A549 (cell line): Measurements from ENCODE around the gene HSPG2.

ENCODE experiments used
- BHLHE40 ChIP-seq: IDR thresholded peaks from 2 replicates; pipeline ENCODE4 v1.6.1; 2012; ENCODE audit warnings: low read depth, low read length, inconsistent platforms
- CBX2 ChIP-seq: fragments of 200-600 bp; sonication (generic); IDR thresholded peaks from 2 replicates; pipeline ENCODE4 v1.6.1; 2016; ENCODE audit warnings: low read depth, mild to moderate bottlenecking, borderline replicate concordance
- CTCF ChIP-seq: fragments of >200 bp; sonication (Bioruptor Twin); formaldehyde crosslinking; IDR thresholded peaks from 3 replicates; pipeline ENCODE4 v1.5.1; 2016
- EP300 ChIP-seq, 2 experiments: fragments of >200 bp; sonication (Bioruptor Twin); formaldehyde crosslinking; IDR thresholded peaks; 2 replicates in 1 of 2; 3 replicates in 1 of 2; pipeline ENCODE4 v1.6.1; 2016 to 2017
- HDAC2 ChIP-seq: fragments of 200-600 bp; sonication (generic); IDR thresholded peaks from 2 replicates; pipeline ENCODE4 v1.6.1; 2016
- HEYL ChIP-seq: fragments of 250-450 bp; sonication (Bioruptor Pico); IDR thresholded peaks from 2 replicates; pipeline ENCODE4 v1.8.0; 2021; ENCODE audit warnings: mild to moderate bottlenecking, moderate library complexity
- KDM1A ChIP-seq: fragments of 200-600 bp; sonication (generic); IDR thresholded peaks from 2 replicates; pipeline ENCODE4 v1.6.1; 2016; ENCODE audit warnings: low read depth, mild to moderate bottlenecking
- MAFK ChIP-seq: fragments of 450-650 bp; IDR thresholded peaks from 2 replicates; pipeline ENCODE4 v1.6.1; 2014; ENCODE audit not compliant: partially characterized antibody
- POLR2A ChIP-seq: IDR thresholded peaks from 2 replicates; pipeline ENCODE4 v1.6.1; 2012; ENCODE audit warnings: mild to moderate bottlenecking, low read length
- RAD21 ChIP-seq, 2 experiments: fragments of >200 bp in 1 of 2; sonication (Bioruptor Twin) in 1 of 2; formaldehyde crosslinking in 1 of 2; IDR thresholded peaks in 1 of 2; conservative IDR thresholded peaks in 1 of 2; 2 replicates in 1 of 2; 3 replicates in 1 of 2; pipeline ENCODE4 v1.6.1; 2012 to 2018; ENCODE audit warnings: inconsistent platforms in 1 of 2
- SMC3 ChIP-seq: fragments of >200 bp; sonication (Bioruptor Twin); formaldehyde crosslinking; IDR thresholded peaks from 3 replicates; pipeline ENCODE4 v1.6.1; 2018; ENCODE audit warnings: inconsistent platforms
- TF ChIP-seq, protein P1 (sequence below): fragments of 150-350 bp; IDR thresholded peaks from 2 replicates; pipeline ENCODE4 v1.6.1; 2014; ENCODE audit warnings: low read depth, mild to moderate bottlenecking, low read length

DNA sequence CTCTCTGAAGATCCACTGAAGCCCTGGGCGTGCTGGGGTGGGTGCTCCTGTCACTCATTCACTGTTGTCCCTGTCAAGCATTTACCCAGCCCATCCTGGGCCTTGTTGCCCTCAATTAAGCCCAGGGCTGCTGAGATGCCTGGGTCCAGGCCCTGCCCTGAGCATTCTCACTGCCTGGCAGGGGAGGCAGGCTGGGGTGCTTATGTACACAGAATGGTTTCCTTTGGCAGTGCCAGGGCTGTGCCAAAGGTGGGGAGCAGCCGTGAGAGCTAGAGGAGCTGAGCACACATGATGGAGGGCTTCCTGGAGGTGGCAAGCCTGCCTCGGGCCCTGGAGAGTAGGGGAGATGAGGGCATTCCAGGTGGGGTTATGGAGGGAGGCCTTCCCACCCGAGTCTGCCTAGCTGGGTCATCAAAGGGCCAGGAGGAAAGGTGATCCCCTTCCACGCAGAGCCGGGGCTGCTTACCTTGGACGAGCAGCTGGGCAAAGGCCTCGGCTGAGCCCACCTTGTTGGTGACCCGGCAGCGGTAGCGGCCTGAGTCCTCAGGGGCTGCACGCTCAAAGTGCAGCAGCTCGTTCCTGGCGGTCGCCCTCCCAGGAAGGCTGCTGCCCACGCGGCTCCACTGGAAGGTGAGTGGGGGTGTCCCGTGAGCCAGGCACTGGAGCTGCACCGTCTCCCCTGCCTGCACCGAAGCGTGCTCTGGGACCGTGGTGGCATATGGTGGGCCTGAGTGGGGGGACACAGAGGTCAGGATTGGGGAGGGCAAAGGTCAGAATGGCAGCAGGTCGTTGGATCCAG, 98.6 kb downstream of the HSPG2 start:
- no peak for TF ChIP-seq HDAC2
- no peak for TF ChIP-seq CTCF
- no peak for TF ChIP-seq POLR2A
- no peak for TF ChIP-seq KDM1A
- TF ChIP-seq BHLHE40: no peak
- no peak for TF ChIP-seq RAD21 (conservative IDR thresholded peaks at IDR 0.05 in 1 of 2, IDR thresholded peaks at IDR 0.05 in 1 of 2)
- TF ChIP-seq SMC3: no peak
- TF ChIP-seq EP300 (IDR thresholded peaks at IDR 0.05): no peak
- no peak for TF ChIP-seq CBX2
- no peak for TF ChIP-seq HEYL (CRISPR knock-in tag)
- TF ChIP-seq, protein P1, sequence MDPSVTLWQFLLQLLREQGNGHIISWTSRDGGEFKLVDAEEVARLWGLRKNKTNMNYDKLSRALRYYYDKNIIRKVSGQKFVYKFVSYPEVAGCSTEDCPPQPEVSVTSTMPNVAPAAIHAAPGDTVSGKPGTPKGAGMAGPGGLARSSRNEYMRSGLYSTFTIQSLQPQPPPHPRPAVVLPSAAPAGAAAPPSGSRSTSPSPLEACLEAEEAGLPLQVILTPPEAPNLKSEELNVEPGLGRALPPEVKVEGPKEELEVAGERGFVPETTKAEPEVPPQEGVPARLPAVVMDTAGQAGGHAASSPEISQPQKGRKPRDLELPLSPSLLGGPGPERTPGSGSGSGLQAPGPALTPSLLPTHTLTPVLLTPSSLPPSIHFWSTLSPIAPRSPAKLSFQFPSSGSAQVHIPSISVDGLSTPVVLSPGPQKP: no peak
- TF ChIP-seq MAFK: no peak
